Ovary (tissue), 9 donors: ENCODE measurements around the gene CTDSPL. TPM values are rescaled to one million over a fixed set of nuclear protein-coding genes. Genes with fewer than 3 reads are reported as not detected.
A peak's percentile ranks its signal among the peaks of the same experiment; 100 is the strongest.

Experiments used
- DNase-seq, 5 donors: peaks; one replicate each; pipeline ENCODE4 v3.0.0-alpha.2; 2019 to 2020
- H3K27ac ChIP-seq, 2 donors: fragments of 200-600 bp; one replicate each; pipeline versions ENCODE4 v1.5.1 to v1.8.0; 2019 to 2022
- H3K27me3 ChIP-seq: fragments of 200-600 bp; one replicate; pipeline ENCODE4 v1.8.0; 2022
- H3K36me3 ChIP-seq: fragments of 200-600 bp; sonication (generic); one replicate; pipeline ENCODE4 v1.5.1; 2019
- H3K4me1 ChIP-seq: one replicate; pipeline ENCODE4 v1.8.1; 2013; ENCODE audit warnings: mild to moderate bottlenecking, moderate library complexity; ENCODE audit not compliant: insufficient read depth
- H3K4me3 ChIP-seq: fragments of 200-600 bp; sonication (generic); one replicate; pipeline ENCODE4 v1.5.1; 2017
- H3K9me3 ChIP-seq, 2 donors: fragments of 200-600 bp in 1 of 2; sonication (generic) in 1 of 2; one replicate each; pipeline versions ENCODE4 v1.5.1 to v1.8.1; 2013 to 2019; ENCODE audit warnings: mild to moderate bottlenecking in 1 of 2, moderate library complexity in 1 of 2
- EP300 ChIP-seq: sonication (generic); formaldehyde crosslinking; IDR thresholded peaks from one replicate; pipeline ENCODE4 v1.6.1; 2017; ENCODE audit warnings: antibody characterized with exemption
- POLR2A ChIP-seq: fragments of 450-650 bp; IDR thresholded peaks from one replicate; pipeline ENCODE4 v1.6.1; 2017; ENCODE audit warnings: antibody characterized with exemption, mild to moderate bottlenecking, moderate library complexity
- WGBS, 3 donors: extraction: QIAGEN DNeasy Blood & Tissue Kit in 1 of 3; methylation state at CpG; one replicate each; pipeline versions ENCODE4 v1.1.5 to v1.1.7; 2013 to 2017; 5-methylcytosine and 5-hydroxymethylcytosine counted together
- intact Hi-C, 4 donors: fragments of 100-400 bp; cut with DNase I; formaldehyde crosslinking; loops; one replicate each; pipeline versions ENCODE4 v1.11.0 to v1.15.1; 2022 to 2023
- polyA plus RNA-seq, 2 donors: library from polyadenylated mRNA; stranded (reverse); fragments of 200-250 nt in 1 of 2; fragments of 350-450 nt in 1 of 2; fragmentation: Illumina TruSeq in 1 of 2; extraction: RNeasy Lipid Tissue Mini Kit (QIAGEN cat#74804) in 1 of 2; gene quantifications; one replicate each; pipeline ENCODE4 v1.2.3, GENCODE V29; 2013 to 2014
- total RNA-seq, 7 donors: library from RNA; depleted of rRNA in 2 of 7; stranded (reverse); fragments of >200 nt in 2 of 7; fragmentation: NEBNext Ultra II Directional in 3 of 7; extraction: Animal tissue kit (Norgen Biotek cat#: 25700) in 3 of 7; gene quantifications; one replicate each; pipeline versions ENCODE4 v1.1.0 to v1.2.4, GENCODE V29; 2016 to 2023
- TF ChIP-seq, protein P1 (sequence below), 3 donors: fragments of 450-650 bp in 2 of 3; fragments of 200-600 bp in 1 of 3; IDR thresholded peaks; one replicate each; pipeline versions ENCODE4 v1.5.1 to v1.8.0; 2016 to 2022; ENCODE audit warnings: antibody characterized with exemption in 3 of 3, mild to moderate bottlenecking in 1 of 3
- donor health status: DM: no; HTN: no; CAD: no; lungs with moderate emphysema.
- donor health status: DM: no; HTN: no; CAD: no.
- donor health status: Bipolar disorder and iron deficiency.
- donor health status: DM: yes; HTN: yes; CAD: no.
- donor health status: DM: no; HTN: no; CAD: no.
- donor health status: DM: yes; HTN: yes; CAD: no.

CTDSPL gene
- total and polyA plus RNA-seq, 9 donors: 14.8 to 41.1 (median 34.2) TPM

DNA sequence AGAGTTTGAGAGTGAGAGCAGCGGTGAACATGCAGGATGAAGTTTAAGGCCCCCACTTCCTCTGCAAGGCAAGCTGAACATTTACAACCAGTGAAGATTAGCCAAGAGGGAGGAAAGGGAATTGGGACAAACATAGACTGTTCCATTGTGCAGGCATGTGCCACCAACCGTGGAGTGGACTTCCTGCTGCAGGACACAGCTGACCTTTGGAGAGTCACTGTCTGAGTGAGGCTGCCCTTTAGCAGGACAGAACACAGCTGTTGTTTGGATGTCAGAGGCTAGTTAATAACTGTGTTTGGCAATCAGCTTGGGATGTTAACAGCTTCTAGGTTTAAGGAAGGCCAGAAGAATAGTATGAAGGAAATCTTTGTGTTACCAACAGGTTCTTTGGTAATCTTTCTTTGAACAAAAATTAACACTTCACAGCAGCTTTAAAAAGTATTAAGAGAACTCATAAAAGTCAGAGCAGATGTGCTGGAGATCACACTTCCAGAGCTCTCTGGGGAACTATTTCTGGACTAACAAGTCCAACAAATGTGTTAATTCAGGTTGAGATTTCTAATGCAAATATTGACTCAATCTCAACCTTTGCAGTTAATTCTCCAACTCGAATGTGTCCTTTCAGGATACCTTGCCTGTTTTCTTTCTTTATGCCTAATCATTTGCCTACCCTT is 31.4 kb downstream of the CTDSPL start:
- H3K27me3 ChIP-seq: no peaks in the 10 kb centered on the region
- no peaks in the 10 kb centered on the region for H3K9me3 ChIP-seq
- no peaks in the 10 kb centered on the region for H3K36me3 ChIP-seq
- TF ChIP-seq EP300 (no peak), POLR2A (no peak)
- TF ChIP-seq, protein P1, sequence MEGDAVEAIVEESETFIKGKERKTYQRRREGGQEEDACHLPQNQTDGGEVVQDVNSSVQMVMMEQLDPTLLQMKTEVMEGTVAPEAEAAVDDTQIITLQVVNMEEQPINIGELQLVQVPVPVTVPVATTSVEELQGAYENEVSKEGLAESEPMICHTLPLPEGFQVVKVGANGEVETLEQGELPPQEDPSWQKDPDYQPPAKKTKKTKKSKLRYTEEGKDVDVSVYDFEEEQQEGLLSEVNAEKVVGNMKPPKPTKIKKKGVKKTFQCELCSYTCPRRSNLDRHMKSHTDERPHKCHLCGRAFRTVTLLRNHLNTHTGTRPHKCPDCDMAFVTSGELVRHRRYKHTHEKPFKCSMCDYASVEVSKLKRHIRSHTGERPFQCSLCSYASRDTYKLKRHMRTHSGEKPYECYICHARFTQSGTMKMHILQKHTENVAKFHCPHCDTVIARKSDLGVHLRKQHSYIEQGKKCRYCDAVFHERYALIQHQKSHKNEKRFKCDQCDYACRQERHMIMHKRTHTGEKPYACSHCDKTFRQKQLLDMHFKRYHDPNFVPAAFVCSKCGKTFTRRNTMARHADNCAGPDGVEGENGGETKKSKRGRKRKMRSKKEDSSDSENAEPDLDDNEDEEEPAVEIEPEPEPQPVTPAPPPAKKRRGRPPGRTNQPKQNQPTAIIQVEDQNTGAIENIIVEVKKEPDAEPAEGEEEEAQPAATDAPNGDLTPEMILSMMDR (IDR thresholded peaks at IDR 0.05): no peak
- H3K4me1 ChIP-seq: peaks cover 10% of the 10 kb centered on the region
- H3K4me3 ChIP-seq: no peak overlapping the region
- WGBS, 3 donors: 27 to 43% (median 32%) methylated on average over 3 of the region's 3 CpGs
- DNase-seq: peak in 1 of 5 donors; percentile 28
- intact Hi-C loops: no loop called here
- H3K27ac ChIP-seq: peak overlapping the region in 1 of 2 donors; percentile 20

DNA sequence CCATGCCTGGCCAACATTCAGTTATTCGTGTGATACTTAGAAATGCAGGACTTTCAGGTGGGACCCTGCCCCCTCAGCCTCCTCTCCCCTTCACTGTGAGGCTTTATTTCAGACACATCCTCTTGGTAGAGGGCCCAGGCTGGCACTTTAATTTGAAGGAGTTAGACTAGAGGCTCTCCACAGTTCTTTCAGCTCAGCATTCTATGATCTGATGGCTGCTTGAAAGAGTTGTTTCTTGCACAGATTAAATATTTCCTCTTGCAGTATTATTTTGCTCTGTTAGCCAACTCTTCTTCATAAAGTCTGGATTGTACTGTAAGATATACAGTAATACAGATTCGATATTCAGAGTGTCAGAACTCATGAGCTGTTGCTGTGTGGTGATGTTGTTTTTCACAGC is 35.1 kb downstream of the CTDSPL start:
- no peak overlapping the region for H3K4me3 ChIP-seq
- intact Hi-C loops: no loop called here
- TF ChIP-seq, protein P1 (IDR thresholded peaks at IDR 0.05): no peak
- TF ChIP-seq POLR2A (no peak), EP300 (no peak)

DNA sequence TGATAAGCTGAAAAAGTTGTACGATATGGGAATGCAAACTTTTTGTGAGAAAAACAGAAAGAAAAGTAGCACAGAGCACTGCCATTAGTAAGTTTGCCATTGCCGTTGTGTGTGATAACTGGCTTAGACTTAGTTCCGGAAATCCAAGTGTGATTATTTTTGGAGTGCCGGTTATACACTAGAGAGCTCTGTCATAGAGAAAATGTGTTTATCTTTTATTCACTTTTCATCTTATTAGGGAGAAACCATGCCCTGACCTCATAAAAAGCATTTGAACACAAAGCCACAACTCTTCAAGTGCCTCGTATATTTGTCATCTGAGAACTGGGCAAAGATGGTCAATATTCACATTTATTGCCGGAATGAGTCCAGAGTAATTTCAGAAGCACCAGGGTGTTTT is 36.1 kb downstream of the CTDSPL start:
- H3K36me3 ChIP-seq: no peaks in the 10 kb centered on the region
- peaks cover 3% of the 10 kb centered on the region for H3K4me1 ChIP-seq
- no peaks in the 10 kb centered on the region for H3K27me3 ChIP-seq
- no peak overlapping the region for H3K4me3 ChIP-seq
- DNase-seq: no peak
- H3K9me3 ChIP-seq: no peaks in the 10 kb centered on the region
- 67 to 80% (median 73%) methylated on average over 6 of the region's 6 CpGs for WGBS, 3 donors
- TF ChIP-seq POLR2A (no peak), EP300 (no peak)
- TF ChIP-seq, protein P1 (IDR thresholded peaks at IDR 0.05): no peak
- intact Hi-C loops: no loop called here
- no peak overlapping the region for H3K27ac ChIP-seq

More for the DNA sequence above, 35.1 kb downstream of the CTDSPL start:
- Histone ChIP-seq H3K27me3 (no peaks in the 10 kb centered on the region), H3K27ac (no peak overlapping the region), H3K9me3 (no peaks in the 10 kb centered on the region), H3K4me1 (peaks cover 5% of the 10 kb centered on the region), H3K36me3 (no peaks in the 10 kb centered on the region)
- WGBS, 3 donors: 24 to 34% (median 24%) methylated on average over 2 of the region's 2 CpGs
- no peak for DNase-seq

DNA sequence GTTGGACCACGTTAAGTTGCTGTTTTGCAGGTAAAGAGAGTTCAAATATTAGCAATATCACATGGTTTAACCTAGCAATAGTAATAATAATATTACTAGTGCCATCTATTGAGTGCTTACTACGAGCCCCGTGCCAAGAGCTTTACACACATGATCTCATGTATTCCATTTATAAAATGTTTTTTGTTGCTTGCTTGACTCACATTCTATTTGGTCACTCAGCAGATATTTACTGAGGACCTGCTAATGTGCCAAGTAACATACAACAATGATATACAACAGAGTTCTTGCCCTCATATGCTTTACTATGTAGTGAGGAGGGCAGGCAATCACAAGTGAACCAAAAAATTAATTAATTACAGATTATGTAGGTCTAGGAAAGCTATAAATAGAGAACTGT is 36.7 kb downstream of the CTDSPL start:
- Histone ChIP-seq H3K36me3 (no peaks in the 10 kb centered on the region), H3K4me3 (no peak overlapping the region), H3K9me3 (no peaks in the 10 kb centered on the region), H3K27ac (no peak overlapping the region), H3K27me3 (no peaks in the 10 kb centered on the region), H3K4me1 (peaks cover 3% of the 10 kb centered on the region)
- WGBS, 3 donors: 83 to 93% (median 88%) methylated on average over 3 of the region's 3 CpGs
- intact Hi-C loops: no loop called here
- TF ChIP-seq EP300: no peak
- no peak for DNase-seq

DNA sequence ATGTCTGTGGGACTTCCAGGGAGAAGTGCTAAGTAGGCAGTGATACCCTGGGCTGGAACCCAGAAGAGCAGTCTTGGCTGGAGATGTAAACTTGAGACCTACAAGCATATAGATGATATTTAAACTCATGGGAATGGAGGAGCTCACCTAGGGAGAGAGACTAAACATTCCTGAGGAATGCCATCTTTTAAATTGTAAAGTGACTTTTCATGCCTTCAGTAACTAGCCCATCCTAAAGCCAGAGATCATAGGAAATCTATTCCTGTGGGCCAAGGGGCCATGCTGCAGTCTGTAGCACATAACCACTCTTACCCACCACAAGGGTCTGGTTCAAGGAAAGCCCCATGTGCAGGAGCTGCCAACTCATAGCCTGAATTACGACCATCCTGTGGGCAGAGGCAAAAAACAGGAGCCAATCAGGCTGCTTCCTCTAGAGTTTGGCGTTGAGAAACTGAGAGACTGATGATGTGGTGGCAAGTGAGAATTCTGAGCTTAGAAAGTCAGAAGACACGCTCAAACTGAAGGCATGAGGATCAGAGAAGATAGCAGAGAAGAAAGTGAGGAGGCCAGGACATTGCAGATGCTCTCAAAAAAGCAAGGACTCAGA is 37.5 kb downstream of the CTDSPL start:
- Histone ChIP-seq H3K9me3 (no peaks in the 10 kb centered on the region), H3K4me3 (no peak overlapping the region), H3K4me1 (peaks cover 4% of the 10 kb centered on the region), H3K27me3 (no peaks in the 10 kb centered on the region), H3K36me3 (no peaks in the 10 kb centered on the region), H3K27ac (no peak overlapping the region)
- DNase-seq: no peak
- 89 to 97% (median 90%) methylated on average over 3 of the region's 3 CpGs for WGBS, 3 donors
- TF ChIP-seq EP300 (no peak), POLR2A (no peak)
- TF ChIP-seq, protein P1 (IDR thresholded peaks at IDR 0.05): no peak
- intact Hi-C loops: no loop called here
